ENCODE results near the gene CNDP1.

- TF ChIP-seq EZH2 (IDR thresholded peaks at IDR 0.05; ENCODE audit: insufficient read depth, low read length): no peak
- no peak for TF ChIP-seq CTCF (IDR thresholded peaks at IDR 0.05; ENCODE audit: insufficient read depth, low read depth, low read length)
Measured at GRCh38 chr18:74569401-74569800, 35.1 kb downstream of the CNDP1 start.
